ENCODE measurements around the gene HAO1. TPM values are rescaled to one million over a fixed set of nuclear protein-coding genes. Genes with fewer than 3 reads are reported as not detected.

HAO1 gene
- total RNA-seq, 1 donor from 2014 or later, result not detected

DNA sequence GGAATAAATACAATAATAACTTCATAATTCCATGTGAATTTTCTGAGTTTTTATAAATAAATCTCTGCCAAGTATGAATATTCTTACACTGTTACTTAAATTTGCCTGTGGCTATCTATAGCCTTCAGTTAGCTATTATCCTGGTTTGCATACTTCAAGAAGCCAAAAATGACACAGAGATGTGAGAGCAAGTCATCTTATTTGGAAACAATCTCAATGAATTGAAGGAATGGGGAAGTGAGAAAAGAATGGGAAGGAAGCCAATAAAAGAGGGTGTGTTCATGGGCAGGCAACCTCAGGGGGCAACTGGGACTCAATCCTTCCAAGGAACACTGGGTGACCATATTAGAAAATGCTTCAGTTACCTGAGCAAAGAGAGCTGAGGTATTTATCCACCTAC lies 9.9 kb downstream of the HAO1 start:
- no peak for DNase-seq (ENCODE audit: low read depth in 2 of 2)

DNA sequence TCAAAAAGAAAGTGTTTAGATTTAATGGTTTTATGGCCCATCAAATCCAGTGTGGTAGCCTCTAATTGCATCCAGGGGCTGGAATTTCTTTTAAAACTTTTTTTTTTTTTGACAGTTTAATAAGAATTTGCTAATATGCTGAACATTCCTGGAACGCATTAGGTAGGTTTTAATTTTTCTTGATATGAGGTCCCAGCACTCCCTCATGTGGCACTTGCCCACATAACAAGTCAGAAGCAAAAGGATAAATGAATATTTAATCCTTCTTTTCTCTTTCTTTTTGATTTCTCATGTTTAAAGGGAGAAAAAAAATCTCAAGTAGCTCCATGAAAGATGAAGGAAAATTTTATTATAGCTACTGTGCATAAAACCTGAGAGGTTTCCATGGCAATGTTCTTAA lies 13.5 kb downstream of the HAO1 start:
- peak; percentile 78 to 82 for DNase-seq (ENCODE audit: low read depth in 2 of 2)

DNA sequence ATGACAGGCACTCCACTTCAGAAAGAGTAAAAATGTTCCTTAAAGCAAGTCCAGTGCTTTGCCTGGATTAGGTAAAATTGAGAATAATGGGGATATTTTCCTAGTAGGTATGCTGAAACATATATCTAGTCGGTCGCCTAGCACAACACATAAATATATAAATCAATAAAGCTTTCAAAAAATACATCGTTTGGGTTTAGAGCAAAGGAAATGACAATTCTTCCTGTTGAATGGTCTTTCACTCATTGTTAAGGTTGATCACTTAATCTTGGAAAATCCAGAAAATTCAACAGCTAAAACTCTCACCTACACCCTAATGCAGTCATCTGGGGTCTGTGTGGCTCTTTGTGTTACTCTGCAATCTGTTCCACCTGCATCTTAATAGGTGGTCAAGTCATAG lies 13.9 kb downstream of the HAO1 start:
- peak; percentile 65 to 66 for DNase-seq (ENCODE audit: low read depth in 2 of 2)

DNA sequence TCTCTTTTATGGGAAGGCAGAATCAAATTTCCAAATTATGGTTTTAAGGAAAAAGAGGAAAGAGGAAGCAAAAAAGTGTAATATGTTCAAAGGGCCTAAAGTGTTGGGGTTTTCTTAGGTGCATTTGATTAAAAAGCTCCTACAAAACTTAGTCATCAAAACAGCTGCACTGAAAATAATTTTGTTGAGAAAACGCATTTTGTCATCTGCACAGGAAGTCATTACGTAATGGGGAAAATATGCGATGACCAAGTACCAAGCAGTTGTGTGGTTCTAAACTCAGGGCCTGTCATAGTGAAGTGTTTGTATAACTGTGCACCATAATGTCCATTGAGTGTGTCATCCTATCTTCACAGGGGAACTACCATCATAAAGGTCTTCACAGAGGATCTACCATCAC lies 15.6 kb downstream of the HAO1 start:
- DNase-seq (ENCODE audit: low read depth in 2 of 2), result peak; percentile 87 to 96

DNA sequence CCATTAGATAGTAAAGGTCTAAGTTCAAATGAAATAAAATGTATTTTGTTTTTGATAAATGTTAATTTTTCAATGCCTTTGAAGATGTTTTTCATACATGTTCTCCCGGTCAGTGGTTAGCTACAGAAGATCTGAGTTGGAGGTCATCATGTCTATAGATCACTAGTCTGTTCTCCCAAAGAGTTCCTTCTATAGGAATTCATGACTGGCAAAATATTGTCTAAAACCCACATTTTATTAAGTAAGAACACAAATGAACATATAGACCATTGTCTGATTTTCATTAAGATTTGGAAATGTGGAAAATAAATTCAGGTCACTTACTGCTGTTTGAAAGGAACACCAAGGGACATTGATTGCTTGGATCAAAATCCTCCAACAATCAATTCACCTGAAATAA lies 23.6 kb downstream of the HAO1 start:
- no peak for DNase-seq (ENCODE audit: low read depth in 2 of 2)

DNA sequence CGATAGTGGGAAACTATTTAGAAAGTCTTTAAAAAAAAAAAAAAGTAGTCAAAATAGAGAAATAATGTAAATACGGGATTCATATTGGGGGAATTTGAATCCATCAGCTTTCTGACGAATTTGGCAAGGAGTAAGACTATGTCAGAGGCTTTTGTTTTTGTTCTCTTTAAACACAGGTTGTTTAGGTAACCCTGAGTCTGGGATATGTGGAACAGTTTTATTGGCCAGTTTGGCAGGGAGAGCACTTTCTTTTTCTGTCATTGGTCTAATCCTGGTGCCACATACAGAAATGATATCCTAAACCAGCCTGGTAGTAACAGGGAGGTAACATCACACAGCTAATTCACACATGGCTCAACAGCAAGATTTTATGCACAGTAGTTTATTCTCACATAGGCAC lies 27.7 kb downstream of the HAO1 start:
- DNase-seq (ENCODE audit: low read depth in 2 of 2), result peak; percentile 22 to 87

DNA sequence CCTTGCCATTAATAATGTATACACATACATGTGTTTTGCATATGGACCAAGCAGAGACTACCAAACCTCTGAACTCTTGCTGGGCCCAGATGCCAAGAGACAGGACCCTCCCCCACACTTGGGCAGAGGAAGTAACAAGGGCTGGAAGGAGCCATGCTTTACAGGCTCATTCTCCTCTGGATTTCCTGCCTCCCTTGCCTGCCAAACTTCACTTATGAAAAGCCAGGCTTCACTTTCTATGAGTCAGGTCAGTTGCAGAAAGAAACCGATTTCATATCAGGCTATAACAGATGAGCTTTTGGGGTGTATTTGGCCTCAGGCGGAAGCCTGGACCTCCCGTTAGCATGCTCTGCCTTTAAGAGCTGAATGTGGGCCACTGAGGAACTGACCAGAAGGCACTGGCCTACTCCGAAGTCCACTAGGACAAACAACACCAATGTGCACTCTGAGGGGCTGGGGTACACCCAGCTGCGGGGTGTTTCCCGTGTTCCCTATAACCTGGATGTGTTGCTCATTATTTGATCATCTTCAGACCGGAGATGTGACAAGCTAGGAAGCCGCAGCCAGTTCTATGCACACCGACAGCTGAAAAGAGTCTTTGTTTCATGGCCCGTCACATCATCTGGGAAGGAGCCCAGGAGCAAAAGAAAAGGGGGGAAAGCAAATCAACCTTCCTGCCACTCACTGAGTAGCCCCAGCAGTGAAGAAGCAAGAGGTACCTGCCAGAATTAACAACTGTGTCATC lies 28.5 kb downstream of the HAO1 start:
- DNase-seq (ENCODE audit: low read depth in 2 of 2), result peak; percentile 23 to 38

DNA sequence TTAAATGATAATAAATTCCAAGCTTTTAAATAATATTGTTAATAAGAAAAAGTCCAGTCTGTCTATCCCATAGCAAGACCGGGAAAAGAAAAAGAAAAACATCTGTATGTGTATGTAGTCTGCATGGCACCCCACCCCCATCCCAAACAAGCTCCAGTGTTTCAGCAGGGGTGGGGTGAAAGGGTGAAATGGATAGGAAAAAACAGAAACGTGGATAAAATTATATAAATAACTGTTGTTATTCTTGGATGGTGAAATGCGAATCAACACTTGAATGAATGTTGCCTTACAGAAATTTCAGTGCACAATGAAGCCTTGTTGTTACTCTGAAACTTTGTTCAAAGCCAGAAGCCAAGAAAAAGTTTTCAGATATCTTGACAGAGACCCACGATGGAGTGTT lies 31.4 kb downstream of the HAO1 start:
- DNase-seq (ENCODE audit: low read depth in 2 of 2), result peak in 1 of 2 donors; percentile 68

DNA sequence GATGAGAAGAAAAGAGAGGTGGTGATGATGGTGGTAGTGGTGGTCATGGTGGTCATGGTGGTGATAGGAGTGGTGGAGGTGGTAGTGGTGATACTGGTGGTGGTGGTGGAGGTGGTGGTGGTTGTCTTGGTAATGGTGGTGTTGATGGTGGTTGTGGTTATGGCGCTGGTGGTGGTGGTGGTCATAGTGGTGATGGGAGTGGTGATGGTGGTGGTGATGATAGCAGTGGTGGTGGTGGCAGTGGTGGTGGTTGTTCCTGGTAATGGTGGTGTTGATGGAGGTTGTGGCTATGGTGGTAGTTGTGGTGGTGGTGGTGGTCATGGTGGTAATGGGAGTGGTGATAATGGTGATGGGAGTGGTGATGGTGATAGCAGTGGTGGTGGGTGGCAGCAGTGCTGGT lies 36.8 kb downstream of the HAO1 start:
- DNase-seq (ENCODE audit: low read depth in 2 of 2), result no peak

DNA sequence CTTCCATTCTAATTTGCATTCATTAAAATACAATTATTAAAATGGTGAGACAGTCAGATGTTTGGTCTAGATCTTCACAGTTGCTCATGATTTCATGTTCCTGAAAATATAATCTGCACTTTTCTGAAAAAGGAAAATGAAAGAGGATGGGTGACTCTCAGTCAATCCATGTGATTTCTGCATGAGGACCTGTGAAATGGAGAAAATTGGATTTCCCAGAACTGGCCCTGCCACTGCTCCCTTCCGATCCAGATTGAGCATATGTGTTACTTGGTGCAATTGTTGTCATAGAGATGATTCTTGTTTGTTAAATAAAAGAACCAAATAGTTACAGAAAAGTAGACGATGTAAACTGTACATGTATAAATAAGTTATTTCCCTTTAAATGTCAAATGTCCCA lies 37.4 kb downstream of the HAO1 start:
- no peak for DNase-seq (ENCODE audit: low read depth in 2 of 2)

DNA sequence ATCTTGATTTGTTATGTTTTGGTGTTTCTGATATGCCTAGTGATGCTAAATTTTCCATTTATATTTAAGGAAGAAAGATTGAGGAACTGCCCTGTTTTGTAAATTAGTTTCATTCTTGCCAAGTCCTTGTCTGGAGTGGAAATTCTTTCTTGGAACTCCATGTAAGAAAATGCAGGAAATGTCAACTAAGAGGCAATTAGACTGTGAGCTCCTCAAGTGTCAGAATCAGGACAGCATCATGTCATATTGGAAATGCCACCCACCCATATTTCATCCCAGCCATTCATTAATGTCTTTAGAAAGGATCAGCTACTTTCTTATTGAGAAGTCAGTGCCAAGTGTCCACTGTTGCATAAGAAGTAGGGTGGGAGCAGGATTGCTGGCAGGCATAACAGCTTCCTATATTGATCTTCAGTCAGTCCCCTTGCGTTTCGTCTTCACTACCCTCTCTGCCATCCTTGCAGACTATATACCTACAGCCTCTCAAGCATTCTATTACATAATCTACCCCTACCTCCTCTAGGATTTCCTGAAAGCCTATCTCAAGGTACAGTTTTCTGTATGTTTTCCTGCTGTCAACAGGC lies 42.4 kb downstream of the HAO1 start:
- DNase-seq (ENCODE audit: low read depth in 2 of 2), result no peak

DNA sequence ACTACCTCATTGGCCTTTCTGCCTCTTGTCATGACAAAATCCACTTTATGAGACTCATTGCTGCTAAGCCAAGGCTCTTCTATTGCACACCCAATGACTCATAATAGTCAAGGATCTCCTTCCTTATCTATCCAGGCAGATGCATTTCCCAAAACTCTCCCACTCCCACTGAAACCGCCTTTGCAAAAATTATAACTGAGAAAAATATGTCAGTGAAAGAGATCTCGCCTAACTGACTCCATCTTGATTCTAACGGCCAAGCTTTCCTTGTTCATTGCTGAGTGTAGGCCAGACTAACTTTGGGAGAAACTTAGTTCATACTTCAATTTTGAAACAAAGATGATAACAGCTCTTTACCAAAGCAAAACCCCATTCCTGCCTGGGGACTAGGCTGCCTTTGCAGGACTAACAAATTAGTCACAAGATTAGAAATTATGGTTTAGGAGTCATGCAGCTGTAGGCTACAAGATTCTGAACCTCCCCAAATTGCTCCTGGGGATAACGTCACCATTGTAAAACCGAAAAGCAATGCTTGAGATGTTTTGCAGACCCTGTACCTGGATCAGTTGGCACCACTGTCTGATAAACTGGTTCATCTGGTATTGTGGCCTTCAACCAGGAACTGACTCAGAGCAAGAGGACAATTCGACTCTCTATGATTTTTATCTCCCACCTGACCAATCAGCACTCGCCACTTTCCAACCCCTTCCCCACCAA lies 47.1 kb downstream of the HAO1 start:
- DNase-seq (ENCODE audit: low read depth in 2 of 2), result no peak

DNA sequence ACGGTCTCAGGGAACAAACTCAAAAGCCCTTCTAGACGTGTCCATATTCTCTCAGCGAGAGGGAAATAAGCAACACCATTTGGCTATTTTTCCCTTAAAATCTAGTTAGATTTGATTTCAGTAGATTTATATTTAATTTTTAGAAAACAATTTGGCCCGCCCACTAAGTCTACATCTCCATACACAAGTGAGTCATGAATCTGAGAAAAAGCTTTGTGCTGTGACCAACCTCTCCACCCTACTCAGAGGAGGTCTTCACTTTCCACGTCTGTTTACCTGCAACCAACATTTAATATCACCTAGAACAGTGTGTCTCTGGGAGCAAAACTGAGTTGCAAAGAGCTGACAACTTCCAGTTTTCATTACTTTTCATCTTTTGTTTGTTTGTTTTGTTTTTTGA lies 48.6 kb downstream of the HAO1 start:
- no peak for DNase-seq (ENCODE audit: low read depth in 2 of 2)

DNA sequence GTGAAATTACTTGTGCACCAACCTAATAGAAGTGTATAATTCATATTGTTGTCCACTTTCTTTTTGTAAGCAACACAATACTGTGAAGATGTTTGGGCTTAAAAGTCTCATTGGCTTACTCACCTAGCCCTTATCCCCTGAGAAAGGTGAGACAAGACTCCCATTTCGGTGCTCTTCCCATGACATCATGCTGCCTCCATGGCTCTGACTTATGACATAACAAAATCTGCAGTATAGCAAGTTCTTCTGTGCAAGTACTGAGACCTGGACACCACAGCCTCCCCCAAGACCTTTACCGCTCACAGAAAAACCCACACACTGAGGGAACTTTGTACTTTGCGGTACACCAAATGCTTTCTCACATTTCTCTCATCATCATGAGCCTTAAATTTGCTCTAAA lies 50.5 kb downstream of the HAO1 start:
- DNase-seq (ENCODE audit: low read depth in 2 of 2), result no peak

DNA sequence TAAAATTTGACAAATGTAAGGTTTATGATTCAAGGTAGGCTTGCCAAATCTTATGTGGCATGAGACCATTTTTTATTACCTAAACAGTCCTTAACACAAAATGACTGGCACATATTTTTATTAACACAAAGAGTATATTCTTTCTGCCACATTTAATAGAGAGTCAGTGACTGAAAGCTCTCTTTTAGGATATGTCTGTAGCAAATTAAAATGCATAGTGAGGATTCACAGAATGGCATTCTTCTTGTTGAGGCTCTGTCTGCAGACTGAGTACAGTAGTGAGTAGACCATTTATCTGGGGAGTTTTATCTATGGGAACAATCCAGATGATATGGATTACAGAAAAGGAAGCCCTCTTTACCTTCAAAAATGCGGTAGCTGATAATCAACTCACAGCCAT lies 56.5 kb downstream of the HAO1 start:
- DNase-seq (ENCODE audit: low read depth in 2 of 2), result no peak

DNA sequence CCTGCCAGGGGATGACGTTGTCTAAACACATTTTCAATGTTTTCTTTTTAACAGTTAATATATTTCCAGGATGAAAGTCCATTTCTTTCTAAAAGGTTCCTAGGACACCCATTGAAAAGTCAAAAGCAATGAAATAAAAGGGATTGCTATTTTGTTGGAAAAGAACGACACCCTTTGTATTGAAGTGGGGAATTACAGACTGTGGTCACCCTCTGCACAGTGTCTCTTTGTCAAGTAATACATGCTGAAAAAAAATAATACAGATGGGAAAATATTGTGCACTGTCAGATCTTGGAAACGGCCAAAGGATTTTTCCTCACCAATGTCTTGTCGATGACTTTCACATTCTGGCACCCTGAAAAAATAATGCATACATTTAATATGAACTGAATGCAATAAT lies 56.9 kb downstream of the HAO1 start:
- DNase-seq (ENCODE audit: low read depth in 2 of 2), result no peak

DNA sequence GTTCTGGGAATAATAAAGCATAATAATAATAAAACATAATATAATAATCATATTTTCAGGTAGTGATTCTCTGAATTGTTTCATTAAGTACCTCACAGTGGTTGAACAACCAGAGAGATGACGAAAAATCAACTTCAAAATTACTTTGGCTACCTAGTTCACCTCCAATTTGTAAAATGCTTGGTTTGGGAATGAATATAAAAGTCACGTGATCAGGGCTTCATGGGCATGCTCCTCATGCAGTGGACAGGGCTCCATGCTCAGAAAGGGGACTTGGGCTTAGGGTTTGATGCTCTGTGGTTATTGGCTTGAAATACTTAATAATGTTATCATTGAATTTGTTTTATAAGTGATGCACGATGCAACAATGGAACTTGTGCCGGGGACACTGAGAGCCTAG lies 58.2 kb downstream of the HAO1 start:
- DNase-seq (ENCODE audit: low read depth in 2 of 2), result no peak

DNA sequence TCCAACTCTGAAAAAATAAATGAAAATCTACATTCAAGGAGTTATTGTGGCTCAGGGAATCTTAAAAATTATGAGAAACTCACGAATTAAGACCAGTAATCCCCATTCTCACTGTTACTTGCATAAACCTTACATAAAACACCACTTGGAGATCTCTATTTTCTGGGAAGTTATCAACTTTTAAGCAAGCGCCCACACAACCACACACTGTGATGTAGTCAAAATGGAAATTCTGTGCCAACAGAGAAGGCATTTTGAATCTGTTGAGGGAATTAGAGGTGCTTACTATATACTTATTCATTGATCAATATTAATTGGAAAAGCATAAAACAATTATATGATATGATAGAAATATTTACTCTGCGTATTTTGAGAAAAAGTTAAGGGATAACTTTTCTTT lies 58.7 kb downstream of the HAO1 start:
- DNase-seq (ENCODE audit: low read depth in 2 of 2), result no peak

DNA sequence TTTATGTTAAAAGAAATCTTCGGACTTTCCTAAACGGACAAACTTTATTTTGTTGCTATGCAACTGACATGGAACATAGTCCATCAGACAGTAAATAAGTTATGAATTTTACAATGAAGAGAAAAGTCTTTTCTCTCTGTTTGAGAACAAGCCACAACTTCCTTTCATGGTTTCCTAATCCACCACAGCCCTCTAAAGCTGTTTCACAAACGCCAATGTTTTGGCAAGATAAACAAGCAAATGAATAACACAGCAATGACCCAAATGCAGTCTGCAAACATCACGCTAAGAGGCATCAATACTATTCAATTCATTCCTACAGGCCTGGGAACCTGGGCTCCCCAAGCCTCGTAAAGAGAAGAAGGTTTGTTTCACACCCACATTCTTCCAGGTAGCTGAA lies 60.4 kb downstream of the HAO1 start:
- DNase-seq (ENCODE audit: low read depth in 2 of 2), result no peak

DNA sequence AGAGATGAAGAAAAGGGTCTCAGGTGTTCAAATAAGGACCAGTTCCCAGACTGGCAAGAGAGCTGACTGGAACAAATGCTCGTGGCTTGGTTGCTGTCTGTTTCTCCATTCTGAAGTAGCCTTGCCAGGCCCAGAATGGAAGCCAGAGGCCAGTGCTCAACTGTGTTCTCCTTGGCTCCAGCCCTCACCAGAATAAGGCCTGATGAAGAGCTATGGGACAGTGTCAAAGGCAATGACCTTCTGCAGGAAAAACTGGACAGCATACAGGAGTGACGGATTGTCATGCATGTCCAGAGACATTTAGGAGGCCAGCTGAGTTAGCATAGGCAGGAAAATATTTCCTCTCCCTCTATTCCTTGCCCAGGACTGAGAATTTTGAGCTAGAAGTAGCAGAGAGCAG lies 72.2 kb downstream of the HAO1 start:
- DNase-seq (ENCODE audit: low read depth in 2 of 2), result no peak

DNA sequence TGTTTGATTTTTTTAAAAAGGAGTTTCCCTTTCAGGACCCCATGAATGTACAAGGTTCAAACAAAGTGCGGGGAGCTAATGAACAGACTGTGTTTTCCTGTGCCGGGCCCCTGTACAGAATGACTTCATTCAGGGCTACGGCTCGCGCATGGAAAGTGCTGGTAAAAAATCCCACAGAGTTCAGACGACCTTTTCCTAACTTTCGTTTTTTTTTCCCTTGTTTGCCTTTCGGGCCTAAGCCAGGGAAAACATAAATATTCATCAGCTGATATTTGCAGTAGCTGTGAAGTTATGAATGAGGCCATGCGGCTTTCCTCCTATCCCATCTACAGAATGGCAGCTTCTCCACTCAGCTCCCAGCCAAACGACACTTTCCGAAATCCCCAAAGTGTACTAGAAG lies 74.0 kb downstream of the HAO1 start:
- DNase-seq (ENCODE audit: low read depth in 2 of 2), result peak in 1 of 2 donors; percentile 87

DNA sequence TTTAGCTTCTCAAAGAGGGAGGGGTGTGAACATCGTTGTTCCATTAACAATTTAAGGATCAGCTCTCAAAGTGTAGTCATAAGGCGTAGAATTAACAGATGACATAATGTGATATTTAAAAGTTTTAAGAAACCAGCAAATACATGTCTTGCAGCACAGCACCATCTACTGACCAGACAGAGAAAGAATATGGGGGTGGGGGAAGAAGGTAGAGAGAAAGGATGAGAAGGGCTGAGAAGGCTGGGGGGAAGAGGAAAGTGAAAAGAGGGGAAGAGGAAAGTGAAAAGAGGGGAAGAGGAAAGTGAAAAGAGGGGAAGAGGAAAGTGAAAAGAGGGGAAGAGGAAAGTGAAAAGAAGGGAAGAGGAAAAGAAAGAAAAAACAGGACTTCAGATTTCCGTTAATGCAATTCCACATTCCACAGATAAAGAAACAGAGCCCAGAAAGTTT lies 80.9 kb downstream of the HAO1 start:
- peak; percentile 68 to 83 for DNase-seq (ENCODE audit: low read depth in 2 of 2)

DNA sequence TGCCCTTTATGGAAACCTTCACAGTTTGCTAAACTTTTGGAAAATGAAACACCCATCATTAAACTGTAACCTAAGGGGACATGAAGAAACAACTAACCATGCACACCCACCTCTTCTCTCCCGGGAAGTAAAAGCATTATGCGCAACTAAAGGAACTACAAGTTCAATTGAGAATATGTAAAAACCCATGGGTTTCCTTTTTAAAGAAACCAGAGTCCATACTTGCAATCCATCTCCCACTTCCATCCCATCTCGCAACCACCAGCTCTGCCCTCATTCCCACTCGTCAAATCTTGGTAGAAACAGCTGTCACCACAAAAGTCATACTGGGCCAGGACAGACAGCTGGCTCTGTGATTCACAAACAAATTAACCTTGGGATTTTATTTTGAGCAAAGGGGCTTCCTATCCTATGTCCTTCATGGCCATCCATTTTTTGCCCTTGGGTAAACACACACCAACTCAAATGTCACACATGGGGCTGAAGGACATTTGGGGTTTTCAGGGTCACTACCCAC lies 81.5 kb downstream of the HAO1 start:
- DNase-seq (ENCODE audit: low read depth in 2 of 2), result peak in 1 of 2 donors; percentile 37
